T-helper 17 cell (primary cell): Measurements from ENCODE around the gene PARD3B. TPM values are rescaled to one million over a fixed set of nuclear protein-coding genes. Genes with fewer than 3 reads are reported as not detected.

ENCODE experiments used
- ATAC-seq: fragments of 150-1000 bp; cut with Tn5 transposase; 2 replicates; pipeline ENCODE4 v1.10.0; 2021; ENCODE audit warnings: mild to moderate bottlenecking, moderate library complexity
- DNase-seq, 3 donors: peaks; one replicate each; pipeline versions ENCODE4 v3.0.0 to v3.0.0-alpha.2; 2020 to 2021
- H3K9me3 ChIP-seq: one replicate; pipeline ENCODE4 v1.7.0; 2013; ENCODE audit warnings: low read length, mild to moderate bottlenecking; ENCODE audit not compliant: control insufficient read depth, poor library complexity, severe bottlenecking
- H3K27ac Mint-ChIP-seq: one replicate; pipeline ENCODE4 v1.8.0; 2022; ENCODE audit warnings: mild to moderate bottlenecking, moderate library complexity, mixed read lengths
- H3K27me3 Mint-ChIP-seq: one replicate; pipeline ENCODE4 v1.8.0; 2022; ENCODE audit warnings: mixed read lengths
- H3K36me3 Mint-ChIP-seq: one replicate; pipeline ENCODE4 v1.8.0; 2022; ENCODE audit warnings: low read depth, mixed read lengths
- H3K4me1 Mint-ChIP-seq: one replicate; pipeline ENCODE4 v1.8.0; 2022; ENCODE audit warnings: mild to moderate bottlenecking, mixed read lengths
- H3K4me3 Mint-ChIP-seq: one replicate; pipeline ENCODE4 v1.8.0; 2022; ENCODE audit warnings: mild to moderate bottlenecking, moderate library complexity, mixed read lengths
- total RNA-seq, 4 donors: library from RNA in 2 of 4; stranded (reverse) in 2 of 4; gene quantifications; one replicate each; pipeline ENCODE4 v1.2.3 and lab custom pipeline; 2022 to 2026

Gene PARD3B
- total RNA-seq, 2 donors from 2014 or later = 1.5 to 3.0 TPM

DNA sequence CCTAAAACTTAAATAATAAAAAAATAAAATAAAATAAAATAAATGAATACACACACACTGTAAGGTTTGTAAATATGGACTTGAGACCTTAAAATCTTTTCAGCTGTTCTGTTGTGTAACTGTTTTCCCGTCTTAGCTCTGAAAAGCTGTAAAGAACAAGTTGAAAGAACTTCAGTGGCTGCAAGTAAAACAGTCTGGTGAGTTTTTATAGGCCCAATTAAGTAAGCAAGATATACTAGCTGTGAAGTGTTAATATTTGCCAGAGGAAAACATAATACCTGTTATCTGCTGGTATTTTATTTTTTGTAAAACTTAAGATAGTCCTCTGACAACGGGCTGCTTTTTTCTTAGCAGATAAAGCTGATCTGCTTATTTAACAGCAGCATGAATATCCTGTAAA, 960.1 kb downstream of the PARD3B start:
- ATAC-seq = no peak
- H3K4me1 Mint-ChIP-seq = no peaks in the 10 kb centered on the region
- no peaks in the 10 kb centered on the region for H3K36me3 Mint-ChIP-seq
- H3K27ac Mint-ChIP-seq = no peak overlapping the region
- no peaks in the 10 kb centered on the region for H3K27me3 Mint-ChIP-seq
- H3K4me3 Mint-ChIP-seq = no peak overlapping the region
- DNase-seq = no peak
- no peaks in the 10 kb centered on the region for H3K9me3 ChIP-seq

DNA sequence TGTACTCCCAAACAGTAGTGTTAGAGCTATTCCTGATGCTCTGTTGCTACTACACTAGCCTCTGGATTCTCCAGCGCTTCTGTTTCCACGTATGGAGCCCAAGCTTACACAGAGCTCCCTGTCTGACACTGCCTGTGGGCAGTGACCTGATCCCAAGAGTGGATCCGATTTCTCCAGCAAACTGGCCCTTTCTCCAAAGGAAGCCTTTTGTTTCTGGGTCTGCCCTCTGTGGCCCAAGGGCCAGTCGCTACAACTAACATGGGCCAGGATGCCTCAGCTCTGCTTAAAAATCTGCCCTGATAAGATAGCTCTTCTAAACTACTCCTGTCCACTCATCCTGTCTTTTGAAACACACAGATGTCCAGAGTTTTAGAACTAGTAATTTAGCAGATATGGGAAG, 964.4 kb downstream of the PARD3B start:
- no peaks in the 10 kb centered on the region for H3K36me3 Mint-ChIP-seq
- no peak overlapping the region for H3K4me3 Mint-ChIP-seq
- no peaks in the 10 kb centered on the region for H3K4me1 Mint-ChIP-seq
- H3K27me3 Mint-ChIP-seq = no peaks in the 10 kb centered on the region
- DNase-seq (no peak), ATAC-seq (no peak)
- no peaks in the 10 kb centered on the region for H3K9me3 ChIP-seq
- H3K27ac Mint-ChIP-seq = no peak overlapping the region

- H3K9me3 ChIP-seq = no peaks in the 10 kb centered on the region
- ATAC-seq = no peak
- Mint-ChIP-seq H3K4me3 (no peak overlapping the region), H3K36me3 (no peaks in the 10 kb centered on the region), H3K4me1 (no peaks in the 10 kb centered on the region), H3K27ac (no peak overlapping the region), H3K27me3 (no peaks in the 10 kb centered on the region)
- no peak for DNase-seq
Observed at GRCh38 chr2:205510345-205510744, 965.1 kb downstream of the PARD3B start.

DNA sequence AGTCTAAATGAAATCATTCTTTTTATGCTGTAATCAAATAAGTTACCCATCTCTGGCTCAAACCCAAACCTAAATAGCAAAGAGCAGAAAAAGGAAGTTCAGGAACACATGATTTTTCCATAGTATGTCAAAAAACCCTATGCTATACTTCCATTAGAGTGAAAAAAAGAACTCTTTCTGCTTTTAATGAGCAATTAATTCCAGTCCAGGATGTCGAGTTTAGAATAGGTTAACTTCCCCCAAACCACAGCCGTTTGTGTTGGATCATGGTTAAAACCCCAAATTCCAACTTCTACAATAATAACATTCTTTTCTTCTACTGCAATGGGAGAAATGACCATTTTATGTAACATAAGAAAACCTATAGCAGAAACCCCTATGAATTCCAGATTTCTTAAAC, 965.9 kb downstream of the PARD3B start:
- no peak for DNase-seq
- no peaks in the 10 kb centered on the region for H3K4me1 Mint-ChIP-seq
- no peak for ATAC-seq
- H3K9me3 ChIP-seq = no peaks in the 10 kb centered on the region
- H3K27ac Mint-ChIP-seq = no peak overlapping the region
- H3K4me3 Mint-ChIP-seq = no peak overlapping the region
- H3K36me3 Mint-ChIP-seq = no peaks in the 10 kb centered on the region
- no peaks in the 10 kb centered on the region for H3K27me3 Mint-ChIP-seq

DNA sequence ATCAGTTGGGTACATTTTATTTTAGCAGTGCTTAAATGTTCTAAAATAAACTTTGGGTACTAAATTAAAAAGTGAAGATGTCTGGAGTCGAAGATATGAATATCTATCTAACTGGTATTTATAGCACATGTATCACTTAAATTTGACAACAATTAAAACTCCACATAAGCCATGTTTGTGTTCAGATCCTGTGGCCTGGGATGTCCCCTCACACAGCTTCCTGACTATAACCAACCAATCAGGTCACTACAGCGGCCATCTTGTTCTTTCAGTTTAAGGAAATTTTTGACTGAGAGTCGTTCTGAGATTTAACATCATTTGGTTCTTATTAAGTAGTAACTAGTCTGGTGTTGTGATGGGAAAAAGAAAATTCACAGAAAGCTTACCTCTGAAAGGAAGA, 966.4 kb downstream of the PARD3B start:
- H3K9me3 ChIP-seq = no peaks in the 10 kb centered on the region
- no peak overlapping the region for H3K4me3 Mint-ChIP-seq
- ATAC-seq = no peak

GRCh38 chr2:205520311-205520710, 975.0 kb downstream of the PARD3B start:
- Mint-ChIP-seq H3K36me3 (peaks cover 2% of the 10 kb centered on the region), H3K27ac (no peak overlapping the region), H3K27me3 (peaks cover 11% of the 10 kb centered on the region), H3K4me1 (no peaks in the 10 kb centered on the region), H3K4me3 (no peak overlapping the region)
- no peak for DNase-seq
- no peak for ATAC-seq
- no peaks in the 10 kb centered on the region for H3K9me3 ChIP-seq

More for the DNA sequence above, 966.4 kb downstream of the PARD3B start:
- Mint-ChIP-seq H3K27ac (no peak overlapping the region), H3K4me1 (no peaks in the 10 kb centered on the region), H3K36me3 (no peaks in the 10 kb centered on the region), H3K27me3 (no peaks in the 10 kb centered on the region)
- no peak for DNase-seq

DNA sequence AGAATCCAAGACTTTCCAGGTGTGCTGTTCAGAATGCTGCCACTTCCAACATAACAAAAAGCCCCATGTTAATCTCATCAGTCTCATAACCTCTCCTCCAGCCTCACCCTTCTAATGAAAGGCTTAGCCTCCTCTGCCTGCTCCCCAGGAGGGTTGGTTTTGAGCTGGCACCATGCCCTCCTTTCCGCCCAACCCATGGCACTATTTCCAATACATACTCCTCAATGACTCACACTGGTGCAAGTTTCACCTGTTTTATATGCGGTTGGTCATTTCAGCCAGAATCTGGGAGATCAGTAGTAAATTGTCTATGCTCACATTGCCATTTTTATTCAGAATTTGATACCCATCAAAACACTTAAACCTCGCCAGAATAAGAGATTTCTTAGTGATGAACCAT, 979.4 kb downstream of the PARD3B start:
- Mint-ChIP-seq H3K27ac (no peak overlapping the region), H3K4me3 (no peak overlapping the region), H3K4me1 (peaks cover 3% of the 10 kb centered on the region), H3K36me3 (peaks cover 4% of the 10 kb centered on the region), H3K27me3 (peaks cover 20% of the 10 kb centered on the region)
- DNase-seq = no peak
- no peaks in the 10 kb centered on the region for H3K9me3 ChIP-seq
- ATAC-seq = no peak

DNA sequence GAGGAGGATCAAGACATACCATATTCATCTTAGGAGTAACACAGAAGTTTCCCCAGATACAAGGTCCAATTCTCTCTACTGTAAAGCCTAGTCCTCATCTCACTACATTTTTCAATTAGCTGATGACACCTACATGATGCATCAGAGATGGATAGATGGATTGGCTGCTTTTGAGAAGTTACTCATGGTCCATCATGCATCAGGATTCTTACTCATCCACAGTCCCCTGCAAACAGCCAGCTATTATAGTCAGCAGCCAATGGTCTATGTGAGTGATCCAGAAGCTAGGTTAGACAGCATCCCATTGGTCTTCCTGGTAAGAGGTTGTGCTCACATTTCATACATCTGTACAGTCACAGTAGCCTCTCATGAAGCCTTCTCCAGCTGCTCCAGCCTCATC, 982.5 kb downstream of the PARD3B start:
- no peak for DNase-seq
- H3K27me3 Mint-ChIP-seq = peaks cover 42% of the 10 kb centered on the region
- peaks cover 3% of the 10 kb centered on the region for H3K4me1 Mint-ChIP-seq
- peaks cover 4% of the 10 kb centered on the region for H3K36me3 Mint-ChIP-seq
- H3K4me3 Mint-ChIP-seq = no peak overlapping the region
- no peak overlapping the region for H3K27ac Mint-ChIP-seq
- H3K9me3 ChIP-seq = no peaks in the 10 kb centered on the region
- ATAC-seq = no peak

DNA sequence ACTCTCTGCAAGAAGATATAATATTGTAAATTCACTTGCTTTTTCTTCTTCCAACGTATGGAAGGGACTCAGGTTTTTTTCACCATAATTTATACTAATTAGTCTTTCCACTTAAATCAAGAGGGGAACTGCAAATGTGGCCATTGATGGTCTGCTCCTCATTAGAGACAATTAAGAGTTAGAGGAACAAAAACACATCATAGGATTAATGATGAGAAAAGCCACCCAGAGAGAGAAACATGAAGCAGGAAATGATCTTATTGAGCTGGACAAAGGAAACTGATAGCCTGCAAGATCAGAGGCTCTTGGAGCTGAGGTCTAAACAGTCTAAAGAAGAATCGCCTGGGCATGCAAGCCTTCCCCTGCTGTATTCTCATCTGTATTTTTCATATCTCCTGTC, 985.8 kb downstream of the PARD3B start:
- peaks cover 3% of the 10 kb centered on the region for H3K4me1 Mint-ChIP-seq
- H3K36me3 Mint-ChIP-seq = peaks cover 4% of the 10 kb centered on the region
- H3K27me3 Mint-ChIP-seq = peaks cover 26% of the 10 kb centered on the region
- no peak overlapping the region for H3K27ac Mint-ChIP-seq
- no peak for DNase-seq
- no peak overlapping the region for H3K4me3 Mint-ChIP-seq
- H3K9me3 ChIP-seq = no peaks in the 10 kb centered on the region
- no peak for ATAC-seq

DNA sequence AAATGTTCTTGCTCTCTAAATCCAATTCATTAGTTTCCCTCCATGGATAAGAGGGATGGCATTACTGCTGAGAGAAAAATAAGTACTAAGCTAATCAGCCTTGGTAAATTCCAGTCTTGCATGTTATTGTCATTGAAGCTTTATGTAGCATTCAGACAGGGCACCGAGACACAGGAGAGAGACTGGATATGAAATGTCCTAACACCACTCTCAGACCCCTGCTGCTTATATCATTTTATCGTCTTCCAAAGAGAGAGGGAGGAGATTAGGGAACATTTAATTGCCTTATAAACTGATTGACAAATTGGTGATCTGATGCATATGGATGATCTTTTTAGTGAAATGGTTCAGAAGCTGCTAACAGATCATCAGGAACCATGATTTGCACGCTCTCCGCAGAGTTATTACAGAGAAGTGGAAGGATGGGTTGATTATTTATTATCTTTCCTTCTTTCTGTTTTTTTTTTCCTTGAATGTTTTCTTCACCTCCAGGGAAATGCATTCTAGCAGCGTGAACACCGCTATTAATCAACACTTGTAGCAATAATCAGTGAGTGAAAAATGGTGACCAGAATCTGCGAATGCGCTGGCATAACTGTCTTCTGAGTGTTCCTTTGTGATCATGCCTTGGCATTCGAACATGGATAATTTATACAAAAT, 986.3 kb downstream of the PARD3B start:
- H3K36me3 Mint-ChIP-seq = peaks cover 4% of the 10 kb centered on the region
- H3K27me3 Mint-ChIP-seq = peaks cover 23% of the 10 kb centered on the region
- H3K27ac Mint-ChIP-seq = no peak overlapping the region
- no peak for DNase-seq
- H3K4me1 Mint-ChIP-seq = peaks cover 3% of the 10 kb centered on the region
- H3K4me3 Mint-ChIP-seq = no peak overlapping the region
- H3K9me3 ChIP-seq = no peaks in the 10 kb centered on the region
- ATAC-seq = no peak

- Mint-ChIP-seq H3K27ac (no peak overlapping the region), H3K4me3 (no peak overlapping the region), H3K36me3 (peaks cover 2% of the 10 kb centered on the region), H3K4me1 (peaks cover 7% of the 10 kb centered on the region), H3K27me3 (peaks cover 19% of the 10 kb centered on the region)
- ATAC-seq = no peak
- no peaks in the 10 kb centered on the region for H3K9me3 ChIP-seq
- no peak for DNase-seq
Observed at GRCh38 chr2:205535001-205535400, 989.7 kb downstream of the PARD3B start.

GRCh38 chr2:205539603-205540002, 994.3 kb downstream of the PARD3B start:
- Mint-ChIP-seq H3K4me1 (peaks cover 17% of the 10 kb centered on the region), H3K27me3 (no peaks in the 10 kb centered on the region), H3K27ac (no peak overlapping the region), H3K36me3 (no peaks in the 10 kb centered on the region), H3K4me3 (peak overlapping the region; percentile 41)
- DNase-seq = no peak
- no peaks in the 10 kb centered on the region for H3K9me3 ChIP-seq
- no peak for ATAC-seq

DNA sequence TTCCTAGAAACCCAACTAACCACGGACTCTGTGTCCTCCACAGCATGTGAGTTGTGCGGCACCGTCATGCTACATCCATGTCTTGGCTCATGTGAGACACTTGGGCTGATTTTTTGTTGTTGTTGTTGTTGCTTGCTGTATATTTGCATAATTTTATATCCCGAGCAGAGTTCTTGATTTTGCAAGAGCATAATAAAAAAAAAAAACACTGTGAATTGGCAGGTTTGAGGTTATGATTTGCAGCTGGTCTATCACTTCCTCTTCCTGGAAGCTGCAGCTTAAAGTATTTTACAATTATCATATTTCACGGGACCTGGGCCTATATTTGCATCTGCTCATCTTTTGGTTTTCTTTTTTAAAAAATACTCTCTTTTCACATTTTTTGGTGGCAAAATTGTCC, 994.8 kb downstream of the PARD3B start:
- no peaks in the 10 kb centered on the region for H3K36me3 Mint-ChIP-seq
- no peaks in the 10 kb centered on the region for H3K9me3 ChIP-seq
- DNase-seq = no peak
- H3K27me3 Mint-ChIP-seq = no peaks in the 10 kb centered on the region
- no peak for ATAC-seq
- peaks cover 17% of the 10 kb centered on the region for H3K4me1 Mint-ChIP-seq
- H3K27ac Mint-ChIP-seq = no peak overlapping the region
- peak overlapping the region; percentile 41 for H3K4me3 Mint-ChIP-seq

DNA sequence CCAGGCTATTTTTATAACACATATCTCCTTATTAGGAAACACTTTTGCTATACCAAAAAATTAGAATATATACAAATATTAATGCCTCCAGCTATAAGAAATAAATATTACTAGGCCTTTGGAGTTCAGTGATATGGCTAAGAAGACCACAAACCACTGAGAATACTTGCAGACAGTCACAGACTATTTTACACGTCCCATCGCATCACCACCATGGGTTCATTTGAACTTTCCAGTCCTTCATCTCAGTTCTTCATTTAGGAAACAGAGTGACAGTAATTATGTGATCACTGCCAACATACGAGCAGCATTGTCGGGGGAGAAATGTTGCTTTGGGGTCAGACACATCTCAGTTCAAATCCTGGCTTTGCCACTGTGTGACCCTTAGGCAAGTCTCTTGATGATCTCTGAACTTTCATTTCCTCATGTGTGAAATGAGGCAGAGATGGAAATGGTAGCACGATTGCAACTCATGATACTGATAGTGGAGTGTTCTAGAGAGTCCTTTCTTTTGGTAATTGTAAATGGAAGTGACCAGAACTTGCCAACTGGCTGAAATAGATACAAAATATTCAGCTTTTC, 998.1 kb downstream of the PARD3B start:
- H3K9me3 ChIP-seq = no peaks in the 10 kb centered on the region
- Mint-ChIP-seq H3K27me3 (no peaks in the 10 kb centered on the region), H3K4me3 (no peak overlapping the region), H3K27ac (no peak overlapping the region), H3K4me1 (peaks cover 17% of the 10 kb centered on the region), H3K36me3 (no peaks in the 10 kb centered on the region)
- ATAC-seq (no peak), DNase-seq (no peak)
